ENCODE measurements around the gene PCNX1.

GRCh38 chr14:71115821-71116567 lies 208.7 kb downstream of the PCNX1 start:
- TF ChIP-seq EZH2phosphoT487 (IDR thresholded peaks at IDR 0.05; ENCODE audit: borderline replicate concordance, low read length) (no peak), CTCF (IDR thresholded peaks at IDR 0.05; ENCODE audit: low read depth, low read length, poor library complexity, severe bottlenecking) (no peak)

Measured in DOHH2 (cell line).